ENCODE measurements around the gene NKD1.
"Not testable (repeated sequence)": the region's sequence is repeated elsewhere in the genome, so short reads cannot be mapped to it uniquely, and the experiment has no call there.

Gene NKD1

DNA sequence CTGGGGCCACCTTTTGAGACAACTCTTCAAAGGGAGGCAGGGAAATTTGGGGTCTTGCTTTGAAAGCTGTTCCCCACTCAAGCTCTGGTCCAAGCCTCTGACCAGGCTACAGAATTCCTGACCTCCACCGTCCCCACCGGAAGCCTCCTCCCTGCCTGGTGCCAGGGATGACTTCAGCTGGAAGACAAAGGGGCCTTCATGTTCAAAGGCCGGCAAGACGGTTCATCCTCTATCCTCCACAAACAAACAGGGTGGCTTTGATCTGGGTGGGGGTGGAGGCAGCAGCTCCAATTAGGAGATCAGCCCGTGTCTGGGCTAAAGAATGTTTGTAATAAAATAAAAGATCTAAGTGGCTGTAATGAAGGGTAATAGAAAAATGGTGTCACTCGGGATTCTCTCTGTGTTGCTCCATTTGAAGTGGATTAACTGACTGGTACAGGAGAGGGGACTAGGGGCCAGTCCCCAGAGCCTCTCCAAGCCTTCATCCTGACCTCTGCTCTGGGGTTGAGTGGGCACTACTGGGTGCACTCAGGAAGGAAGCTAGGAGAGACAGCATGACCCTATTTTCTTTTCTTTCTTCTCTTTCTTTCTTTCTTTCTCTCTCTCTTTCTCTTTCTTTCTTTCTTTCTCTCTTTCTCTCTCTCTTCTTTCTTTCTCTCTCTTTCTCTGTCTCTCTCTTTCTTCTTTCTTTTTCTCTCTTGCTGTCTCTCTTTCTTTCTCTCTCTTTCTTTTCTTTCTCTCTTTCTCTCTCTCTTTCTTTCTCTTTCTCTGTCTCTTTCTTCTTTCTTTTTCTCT is 27.5 kb upstream of the NKD1 start:
- DNase-seq, result no peak

DNA sequence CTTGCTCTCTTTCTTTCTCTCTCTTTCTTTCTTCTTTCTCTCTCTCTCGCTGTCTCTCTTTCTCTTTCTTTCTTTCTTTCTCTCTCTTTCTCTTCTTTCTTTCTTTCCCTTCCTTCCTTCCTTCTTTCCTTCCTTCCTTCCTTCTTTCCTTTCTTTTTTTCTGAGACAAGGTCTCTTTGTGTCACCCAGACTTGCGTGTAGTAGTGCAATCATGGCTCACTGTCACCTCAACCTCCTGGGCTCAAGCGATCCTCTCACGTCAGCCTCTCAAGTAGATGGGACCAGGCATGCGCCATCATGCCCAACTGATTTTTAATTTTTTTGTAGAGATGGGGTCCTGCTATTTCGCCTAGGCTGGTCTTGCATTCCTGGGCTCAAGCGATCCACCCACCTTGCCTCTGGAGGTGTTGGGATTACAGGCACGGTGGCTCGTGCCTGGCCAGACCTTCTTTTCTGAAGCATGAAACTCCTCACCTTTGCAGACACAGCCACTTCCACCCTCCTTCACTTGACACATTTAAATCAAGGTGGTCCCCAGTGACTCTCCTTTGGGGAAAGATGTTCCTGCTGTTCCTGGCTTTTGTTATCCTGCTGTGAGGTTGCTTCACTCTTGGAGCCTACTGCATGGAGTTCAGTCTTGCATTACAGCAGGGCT is 26.8 kb upstream of the NKD1 start:
- DNase-seq, result no peak

DNA sequence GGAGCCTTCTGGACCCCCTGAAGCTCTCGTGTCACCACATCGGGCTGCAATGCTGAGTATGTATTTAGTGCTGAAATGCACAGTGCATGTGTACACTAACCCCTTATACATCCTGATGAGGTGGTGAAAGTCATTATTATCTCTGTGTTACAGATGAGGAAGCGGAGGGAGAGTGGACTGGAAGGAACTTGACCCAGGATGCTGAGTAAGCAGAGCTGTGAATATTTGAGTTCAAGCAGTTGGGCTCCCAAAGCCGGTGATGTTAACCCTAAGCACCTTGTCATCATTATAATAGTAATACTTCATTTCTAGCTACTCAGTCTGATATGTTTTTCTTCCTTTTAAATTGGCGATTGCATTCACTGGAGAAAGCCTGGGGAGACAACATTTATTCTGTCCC is 25.9 kb upstream of the NKD1 start:
- DNase-seq, result no peak

DNA sequence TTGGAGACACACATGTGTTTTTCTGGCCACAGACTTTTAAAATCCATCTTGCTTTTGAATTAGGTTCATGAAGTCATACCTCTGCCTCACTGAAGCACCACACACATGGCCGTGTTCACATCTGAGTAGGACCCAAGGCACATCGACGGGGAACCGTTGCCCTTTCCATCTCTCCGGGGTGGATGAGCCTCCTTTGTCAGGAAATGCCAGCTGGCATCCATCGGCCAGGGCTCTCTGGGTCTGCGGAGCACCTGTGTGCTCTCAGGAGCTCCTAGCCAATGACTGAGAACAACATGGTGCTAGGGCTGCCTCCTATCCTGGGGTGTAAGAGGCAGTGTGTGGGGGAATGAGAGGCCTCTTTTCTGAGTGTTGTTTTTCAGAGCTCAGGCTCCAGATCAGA is 24.5 kb upstream of the NKD1 start:
- DNase-seq, result no peak

DNA sequence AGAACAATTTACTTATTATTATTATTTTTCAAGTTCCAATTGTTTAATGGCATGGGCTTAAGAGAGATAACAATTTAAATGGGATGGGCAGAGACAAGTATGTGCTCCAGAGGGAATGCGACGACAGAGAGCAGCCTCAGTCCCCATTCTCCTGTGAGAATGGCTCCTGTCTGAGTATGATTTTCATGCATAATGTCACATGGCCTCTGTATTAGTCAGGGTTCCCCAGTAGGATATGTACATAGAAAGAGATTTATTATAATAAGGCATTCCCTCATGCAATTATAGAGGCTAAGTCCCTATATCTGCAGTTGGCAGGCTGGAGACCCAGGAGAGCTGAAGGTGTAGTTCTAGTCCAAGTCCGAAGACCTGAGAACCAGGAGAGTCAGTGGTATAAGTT is 22.9 kb upstream of the NKD1 start:
- no peak for DNase-seq

DNA sequence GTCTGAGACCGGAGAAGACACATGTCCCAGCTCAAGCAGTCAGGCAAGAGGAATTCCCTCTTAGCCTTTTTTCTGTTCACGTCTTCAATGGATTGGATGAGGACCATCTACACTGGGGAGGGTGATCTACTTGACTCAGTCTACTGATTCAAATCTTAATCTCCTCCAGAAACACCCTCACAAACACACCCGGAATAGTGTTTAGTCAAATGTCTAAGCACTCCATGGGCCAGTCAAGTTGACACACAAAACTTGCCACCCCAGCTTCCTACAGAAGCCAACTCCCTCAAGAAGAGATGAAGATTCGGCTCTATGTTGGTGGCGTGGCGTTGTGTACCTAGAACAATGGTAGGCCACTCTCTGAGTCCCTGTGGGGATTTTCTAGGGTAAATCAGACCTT is 22.5 kb upstream of the NKD1 start:
- no peak for DNase-seq

DNA sequence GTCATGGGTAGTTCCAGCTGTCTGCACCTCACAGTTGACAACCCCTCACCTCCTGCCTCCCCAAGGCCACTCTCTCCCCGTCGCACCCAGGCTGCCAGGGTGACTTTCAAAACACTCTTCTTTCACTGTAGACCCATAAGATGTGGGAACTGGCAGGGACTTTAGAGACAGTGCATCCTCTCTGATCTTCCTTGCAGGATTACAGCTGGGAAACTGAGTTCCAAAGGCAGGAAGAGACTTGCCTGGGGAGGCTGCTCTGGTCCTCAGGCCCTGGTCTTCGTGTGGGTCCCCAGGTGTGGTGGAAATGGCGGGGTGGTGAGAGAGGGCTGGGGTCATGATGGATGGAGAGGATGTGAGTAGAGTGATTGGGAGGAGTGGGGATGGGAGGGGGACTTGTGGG is 21.9 kb upstream of the NKD1 start:
- no peak for DNase-seq

DNA sequence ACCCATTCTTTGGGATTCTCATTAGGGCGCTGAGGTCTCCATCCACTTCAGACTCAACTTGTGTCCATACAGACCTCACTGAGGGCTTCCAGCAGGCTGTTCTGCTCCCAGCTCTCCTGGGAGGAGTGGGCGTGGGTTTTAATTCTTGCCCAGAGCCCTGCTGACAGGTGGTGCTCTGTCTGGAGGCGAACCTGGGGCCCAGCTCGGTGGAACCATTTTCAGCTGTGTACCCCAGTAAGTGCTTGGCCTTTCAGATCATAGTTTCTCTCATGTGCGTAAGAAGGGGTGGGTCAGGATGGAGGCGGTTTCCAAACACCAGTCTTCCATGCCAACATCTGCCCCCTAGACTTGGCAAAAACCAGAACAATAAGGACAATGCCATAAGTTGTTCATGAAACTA is 21.4 kb upstream of the NKD1 start:
- DNase-seq, result no peak

DNA sequence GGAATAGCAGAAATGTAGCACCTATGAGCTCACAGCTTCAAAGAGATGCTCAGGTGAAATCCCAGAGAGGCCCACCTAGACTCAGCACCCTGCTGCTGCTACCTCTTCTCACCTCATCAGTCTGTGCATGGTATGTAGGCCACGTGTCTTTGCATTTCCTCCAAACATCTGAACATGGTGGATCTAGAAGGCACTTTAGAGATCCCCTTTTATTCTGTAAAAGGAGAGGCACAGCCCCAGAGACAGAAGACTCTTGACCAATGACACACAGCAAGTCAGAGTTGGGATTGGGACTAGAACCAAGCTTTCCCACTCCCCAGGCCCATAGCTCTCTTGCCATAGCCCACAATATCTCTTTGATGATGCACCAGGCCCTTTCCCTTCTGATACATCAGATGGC is 19.4 kb upstream of the NKD1 start:
- DNase-seq, result no peak

DNA sequence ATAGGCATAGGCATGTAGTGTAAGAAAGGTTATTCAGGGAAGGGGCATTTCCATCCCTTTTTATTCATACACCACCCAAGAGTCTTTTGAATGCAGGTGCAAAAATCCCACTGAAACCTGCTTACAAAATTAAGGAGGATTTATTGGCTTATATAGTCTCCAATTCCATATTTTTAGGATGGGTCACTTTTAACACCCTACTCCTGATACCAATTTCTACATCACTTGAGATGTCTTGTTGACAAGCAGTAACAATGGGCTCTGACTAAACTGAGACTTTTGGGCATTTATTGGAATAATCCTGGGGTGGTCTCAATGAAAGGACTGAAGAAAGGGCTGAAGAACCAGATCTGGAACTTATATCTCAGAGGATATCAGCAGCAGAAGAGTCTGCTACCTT is 18.9 kb upstream of the NKD1 start:
- no peak for DNase-seq

DNA sequence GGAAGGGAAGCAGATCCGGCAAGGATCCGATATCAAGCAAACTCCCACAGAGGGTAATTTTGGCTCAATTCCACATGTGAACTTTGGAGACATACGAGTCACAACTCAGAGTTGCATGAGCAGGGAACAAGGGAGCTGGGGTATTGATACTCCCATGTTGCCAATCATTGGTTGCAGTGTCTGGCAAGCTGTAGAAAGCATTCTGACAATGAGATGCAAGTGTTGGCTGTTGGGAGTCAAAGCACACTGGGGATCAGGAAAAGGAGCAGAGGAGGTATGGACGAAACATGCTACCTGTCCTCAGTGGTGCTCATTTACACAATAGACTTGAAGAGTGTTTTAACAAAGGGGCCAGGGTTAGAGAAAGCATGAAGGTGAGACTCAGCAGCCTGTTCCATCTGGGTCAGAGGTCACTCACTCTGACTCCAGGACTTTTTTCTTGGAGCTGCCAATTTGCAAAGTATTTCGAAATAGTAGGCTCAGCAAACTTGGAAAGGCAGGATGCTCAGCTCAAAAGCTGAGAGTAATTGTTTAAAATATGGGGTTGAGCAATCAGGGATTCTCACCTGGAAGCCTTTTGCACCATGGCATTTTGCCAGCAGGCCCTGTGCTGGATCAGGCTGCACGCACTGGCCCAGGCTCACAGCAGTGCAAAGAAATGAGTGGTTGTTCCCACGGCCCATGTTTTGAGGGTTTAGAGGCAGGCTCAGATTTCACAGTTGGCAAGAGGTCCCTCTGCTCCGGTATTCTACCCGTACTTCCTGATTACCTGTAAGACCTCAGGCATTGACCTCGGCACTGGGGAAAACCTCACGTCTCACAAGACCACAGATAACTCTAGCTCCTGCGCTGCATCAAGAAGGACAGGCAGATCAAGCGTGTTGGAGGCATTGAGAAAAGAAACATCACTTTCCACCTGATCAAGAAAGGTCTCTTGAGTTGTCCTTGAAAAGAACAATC is 17.6 kb upstream of the NKD1 start:
- DNase-seq, result no peak

DNA sequence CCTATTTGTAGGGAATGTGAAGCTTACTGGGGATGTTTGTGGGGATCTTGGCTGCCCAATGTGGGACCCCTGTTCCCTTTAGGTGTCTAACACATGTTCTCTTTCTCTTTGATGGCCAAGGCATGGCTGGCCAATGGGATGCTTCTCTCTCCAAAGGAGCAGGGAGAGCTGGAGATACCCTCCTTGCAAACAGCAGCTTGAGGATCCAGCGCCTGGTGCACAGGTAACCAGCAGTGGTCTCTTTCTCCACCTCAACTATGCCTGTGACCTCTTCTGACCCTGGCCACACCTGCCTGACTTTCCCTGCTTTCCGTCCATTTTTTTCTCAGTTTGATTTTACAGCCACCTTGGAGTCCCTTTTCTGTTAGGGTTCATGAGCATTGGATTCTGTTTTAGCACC is 16.8 kb upstream of the NKD1 start:
- DNase-seq, result no peak

DNA sequence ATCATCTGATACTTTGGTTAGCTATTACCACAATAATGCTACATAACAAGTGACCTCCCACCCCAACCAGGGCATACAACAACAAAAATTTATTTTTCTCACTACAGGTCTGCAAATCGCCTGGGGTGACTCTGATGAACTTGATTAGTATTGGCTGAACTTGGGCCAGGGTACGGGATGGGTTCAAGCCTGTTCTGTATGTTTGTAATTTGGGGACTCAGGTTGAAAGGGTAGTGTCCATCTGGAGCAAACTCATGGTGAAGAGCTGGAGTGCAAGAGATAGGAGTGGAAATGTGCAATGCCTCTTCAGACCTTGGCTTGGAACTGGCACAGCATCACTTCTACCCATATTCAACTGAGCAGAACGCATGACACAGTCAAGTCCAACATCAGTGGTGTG is 16.3 kb upstream of the NKD1 start:
- DNase-seq, result no peak

DNA sequence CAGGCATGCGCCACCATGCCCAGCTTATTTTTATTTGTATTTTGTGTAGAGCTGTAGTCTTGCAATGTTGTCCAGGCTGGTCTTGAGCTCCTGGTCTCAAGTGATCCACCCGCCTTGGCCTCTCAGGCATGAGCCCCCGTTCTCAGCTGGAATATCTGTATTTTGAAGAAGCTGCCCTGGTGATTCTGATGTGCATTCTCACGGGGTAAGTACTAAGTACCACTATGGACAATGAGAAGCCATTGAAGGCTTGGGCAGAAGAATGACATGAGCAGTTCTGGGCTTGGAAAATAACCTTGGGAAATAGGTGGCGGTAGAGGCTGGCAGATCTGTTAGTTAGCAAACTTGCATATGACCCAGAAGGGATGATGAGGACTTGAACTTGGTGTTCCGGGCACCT is 15.6 kb upstream of the NKD1 start:
- DNase-seq, result no peak

DNA sequence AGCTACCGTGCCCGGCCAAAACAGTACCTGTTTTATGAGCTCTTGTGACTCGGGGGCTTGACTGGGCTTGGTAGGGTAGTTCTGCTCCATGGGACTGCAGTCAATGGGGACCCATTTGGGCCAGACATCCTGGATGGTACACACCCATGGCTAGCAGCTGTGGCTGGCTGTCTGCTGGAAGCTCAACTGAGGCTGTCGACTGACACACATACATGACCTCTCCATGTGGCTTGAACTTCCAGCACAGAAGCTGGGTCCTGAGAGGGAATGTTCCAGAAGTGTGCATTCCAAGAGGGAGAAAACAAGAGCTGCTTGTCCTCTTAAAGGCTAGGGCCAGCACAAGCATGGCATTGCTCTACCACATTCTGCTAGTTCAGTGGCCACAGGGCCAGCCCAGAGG is 14.9 kb upstream of the NKD1 start:
- DNase-seq, result no peak

DNA sequence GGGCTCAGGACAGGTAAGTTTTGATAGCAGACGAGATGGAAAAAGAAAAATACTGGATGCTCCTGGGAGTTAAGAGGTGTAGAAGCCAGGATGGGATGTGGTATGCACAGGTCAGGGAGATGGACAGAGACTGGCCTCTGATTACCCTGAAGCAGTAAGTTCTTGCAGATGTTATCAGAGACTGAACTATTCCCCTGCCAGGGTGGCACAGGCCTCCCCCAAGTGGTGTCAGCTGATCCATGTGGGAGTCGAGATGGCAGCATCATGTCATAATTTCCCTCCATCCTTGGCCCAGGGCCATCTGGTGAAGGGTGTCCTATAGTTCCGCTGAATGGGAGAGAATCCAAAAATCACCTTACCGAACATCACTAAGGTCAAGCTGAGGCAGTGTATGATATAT is 14.1 kb upstream of the NKD1 start:
- no peak for DNase-seq

DNA sequence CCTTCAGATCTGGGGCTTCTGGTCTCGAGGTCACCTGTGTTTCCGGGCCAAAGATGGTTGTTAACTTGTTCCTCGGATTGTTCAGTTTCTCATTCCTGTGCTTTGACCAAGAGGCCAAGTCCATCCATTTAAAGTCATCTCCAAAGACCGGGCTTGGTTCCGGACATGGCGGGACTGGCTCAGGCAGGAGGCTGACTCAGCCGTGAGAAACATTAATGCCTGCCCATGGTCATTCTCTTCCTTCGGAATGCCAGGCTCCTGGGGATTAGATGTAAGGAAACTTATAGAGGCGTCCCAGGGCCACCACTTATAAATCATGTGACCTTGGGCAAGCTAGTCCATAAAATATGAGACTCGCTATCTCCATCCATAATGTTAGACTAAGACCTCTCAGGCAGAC is 13.6 kb upstream of the NKD1 start:
- DNase-seq, result no peak

DNA sequence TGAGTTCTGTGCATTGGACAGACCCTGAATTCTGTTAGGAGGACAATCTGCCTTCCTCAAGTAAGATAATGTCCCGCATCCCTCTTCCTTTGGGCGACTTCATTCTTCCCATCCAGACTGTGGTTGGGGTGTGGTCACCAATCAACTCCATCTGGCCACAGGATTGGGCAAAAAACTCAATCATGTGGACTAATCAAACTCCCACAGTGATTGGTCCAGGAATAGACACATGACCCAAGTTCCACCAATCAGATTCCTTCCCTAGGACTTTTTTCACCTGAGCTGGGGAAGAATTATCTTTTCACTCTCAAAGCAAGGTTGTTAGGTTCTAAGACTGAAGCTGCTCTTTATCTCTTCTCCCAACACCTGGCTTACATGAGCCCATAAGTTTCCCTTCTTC is 13.2 kb upstream of the NKD1 start:
- no peak for DNase-seq

DNA sequence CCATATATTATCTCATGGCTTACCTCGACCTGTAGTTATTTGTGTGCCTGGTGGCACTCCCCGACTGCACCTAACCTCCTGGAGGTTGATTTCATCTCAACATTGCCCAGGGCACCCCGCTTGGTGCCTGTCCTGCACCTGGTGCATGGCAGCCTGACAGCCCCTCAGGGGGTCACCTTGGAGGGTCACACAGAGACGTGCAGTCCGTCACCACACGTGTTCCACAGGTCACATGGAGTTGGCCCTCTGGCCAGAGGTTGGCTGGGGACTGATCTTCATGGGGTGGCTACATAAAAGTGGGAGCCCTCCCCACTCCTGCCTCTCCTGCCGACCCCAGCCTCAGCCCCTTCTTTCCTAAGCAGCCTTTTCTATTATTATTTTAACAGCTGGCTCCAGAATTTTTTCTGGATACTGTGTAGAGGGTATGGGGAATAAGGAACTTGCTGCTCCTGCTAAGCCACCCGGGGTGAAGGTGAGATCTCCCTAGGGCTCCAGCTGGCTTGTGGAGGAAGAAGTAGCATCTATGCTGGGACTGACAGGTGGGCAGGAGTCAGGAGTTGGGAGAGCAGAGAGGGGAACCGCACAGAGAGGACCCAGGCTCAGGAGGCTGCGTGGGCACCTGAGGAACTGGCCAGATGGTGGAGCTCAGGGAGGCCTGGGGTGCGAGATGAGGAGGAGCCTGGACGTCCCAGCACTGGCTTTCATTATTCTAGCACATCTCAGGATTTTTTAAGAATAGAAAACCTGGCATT is 12.5 kb upstream of the NKD1 start:
- DNase-seq, result no peak

DNA sequence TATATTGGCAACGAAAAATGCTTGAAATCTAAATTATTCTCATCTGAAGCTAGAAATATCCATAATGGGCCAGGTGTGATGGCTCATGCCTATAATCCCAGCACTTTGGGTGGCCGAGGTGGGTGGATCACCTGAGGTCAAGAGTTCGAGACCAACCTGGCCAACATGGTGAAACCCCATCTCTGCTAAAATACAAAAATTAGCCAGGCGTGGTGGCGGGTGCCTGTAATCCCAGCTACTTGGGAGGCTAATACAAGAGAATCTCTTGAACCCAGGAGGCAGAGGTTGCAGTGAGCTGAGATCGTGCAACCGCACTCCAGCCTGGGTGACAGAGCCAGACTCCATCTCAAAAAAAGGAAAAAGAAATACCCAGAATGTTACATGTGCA is 11.9 kb upstream of the NKD1 start:
- DNase-seq, result not testable (repeated sequence)

DNA sequence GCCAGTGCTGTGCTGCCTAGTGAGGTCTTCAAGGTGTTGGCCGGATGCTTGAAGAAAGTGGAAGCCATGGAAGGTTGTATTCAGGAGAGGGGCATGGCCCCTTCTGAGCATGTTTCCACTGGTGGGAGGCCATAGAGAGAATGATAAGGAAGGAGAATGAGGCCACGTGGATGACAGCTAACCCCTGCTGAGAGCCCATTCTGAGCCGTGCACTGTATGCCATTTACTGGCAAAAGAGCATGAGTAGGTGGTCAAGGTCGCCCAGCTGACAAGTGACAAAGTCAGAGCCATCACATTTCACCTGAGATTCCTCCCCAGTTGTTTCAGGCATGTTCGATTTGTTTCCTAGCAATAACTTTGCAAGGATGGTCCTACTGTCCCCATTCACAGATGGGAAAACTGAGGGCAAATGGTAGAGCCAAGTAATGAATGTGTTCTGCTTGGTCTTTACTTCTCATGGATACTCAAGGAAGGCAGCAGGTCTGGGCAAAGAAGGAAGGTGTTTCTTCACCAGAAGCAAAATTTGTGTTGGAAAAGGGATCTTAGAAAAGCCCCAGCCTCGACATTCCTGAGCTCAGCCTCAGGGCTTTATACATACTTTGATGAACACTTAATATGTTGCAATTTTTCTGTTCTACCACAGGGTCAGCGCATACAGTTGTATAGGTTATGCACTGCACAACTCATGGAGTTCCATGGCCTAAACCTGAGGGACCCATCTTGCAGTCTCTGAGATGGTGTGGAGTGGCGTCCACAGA is 10.5 kb upstream of the NKD1 start:
- no peak for DNase-seq

DNA sequence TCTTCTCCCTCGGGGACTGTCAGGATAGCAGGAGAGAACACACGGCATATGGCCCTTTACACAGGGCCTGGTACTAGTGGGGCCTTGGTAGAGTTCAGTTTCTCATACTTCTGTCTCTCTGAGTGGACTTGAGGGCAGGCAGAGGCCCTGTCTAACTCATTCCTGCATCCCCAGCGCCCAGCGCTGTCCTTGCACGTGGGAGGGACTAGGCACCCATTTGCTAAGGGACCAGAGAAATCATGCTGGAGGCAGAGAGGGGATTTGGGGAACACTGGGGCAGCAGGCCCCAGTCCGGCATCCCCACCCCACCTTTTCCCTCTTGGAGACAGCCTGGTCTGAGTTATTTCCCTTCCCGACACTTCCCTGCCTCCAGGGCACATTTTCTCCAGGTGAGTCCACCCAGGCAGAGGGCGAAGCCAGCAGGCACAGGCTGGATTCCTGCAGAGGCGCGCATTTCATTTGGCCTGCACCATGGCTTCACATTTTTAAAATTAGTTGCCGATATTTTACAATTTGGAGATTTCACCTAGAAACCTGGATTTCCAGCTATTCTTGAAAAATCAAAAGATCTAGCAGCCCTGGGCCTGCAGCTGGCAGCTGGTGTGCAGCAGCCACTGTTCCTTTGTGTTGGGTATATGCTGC is 9.7 kb upstream of the NKD1 start:
- DNase-seq, result no peak
